B cell (primary cell): ENCODE data around the gene WDR33. TPM values are rescaled to one million over a fixed set of nuclear protein-coding genes. Genes with fewer than 3 reads are reported as not detected.

Experiments
- ATAC-seq: fragments of 200-7000 bp; cut with Tn5 transposase; one replicate; pipeline ENCODE4 v1.10.0; 2021; ENCODE audit warnings: low read depth, mild to moderate bottlenecking, moderate number of reproducible peaks, moderate library complexity
- CTCF ChIA-PET: fragments of 350-600 bp; sonication (Branson Sonifier 250); formaldehyde crosslinking; loops from one replicate; lab custom pipeline; 2021; ENCODE audit warnings: antibody characterized with exemption, inconsistent platforms; lab: Charles Lee
- POLR2A ChIA-PET: fragments of 350-600 bp; sonication (Branson Sonifier 250); formaldehyde crosslinking; loops from one replicate; lab custom pipeline; 2021; ENCODE audit warnings: antibody characterized with exemption; lab: Charles Lee
- DNase-seq: peaks from one replicate; pipeline ENCODE4 v3.0.0; 2013
- H2AFZ ChIP-seq: 2 replicates; pipeline ENCODE4 v1.6.1; 2012; ENCODE audit warnings: mild to moderate bottlenecking, low read depth, low read length; ENCODE audit not compliant: insufficient read depth, poor library complexity, severe bottlenecking
- H3K27ac ChIP-seq, 2 donors: 1 replicate in 1 of 2; 2 replicates in 1 of 2; pipeline ENCODE4 v1.5.1; 2012 to 2013; ENCODE audit warnings: low read length in 2 of 2, mild to moderate bottlenecking in 2 of 2, moderate library complexity in 1 of 2
- H3K27me3 ChIP-seq, 4 experiments: fragments of 200-600 bp in 1 of 4; sonication (generic) in 1 of 4; replicated peaks in 1 of 4; 1 replicate in 2 of 4; 2 replicates in 2 of 4; pipeline versions ENCODE4 v1.6.1 to v1.7.0; 2013 to 2016; ENCODE audit warnings: low read length in 3 of 4, mild to moderate bottlenecking in 2 of 4, mixed read lengths in 1 of 4, moderate library complexity in 1 of 4; ENCODE audit not compliant: insufficient read depth in 4 of 4, control insufficient read depth in 3 of 4; ENCODE audit errors: control extremely low read depth in 1 of 4
- H3K36me3 ChIP-seq, 2 experiments: replicated peaks in 1 of 2; 1 replicate in 1 of 2; 2 replicates in 1 of 2; pipeline versions ENCODE4 v1.6.1 to v1.7.1; 2013; ENCODE audit warnings: low read length in 1 of 2; ENCODE audit not compliant: insufficient read depth in 2 of 2, control insufficient read depth in 1 of 2; ENCODE audit errors: control extremely low read depth in 1 of 2, extremely low read depth in 1 of 2
- H3K4me1 ChIP-seq, 2 donors: fragments of 200-600 bp in 1 of 2; sonication (generic) in 1 of 2; 1 replicate in 1 of 2; 2 replicates in 1 of 2; pipeline versions ENCODE4 v1.5.1 to v1.6.1; 2013 to 2017; ENCODE audit warnings: low read length in 2 of 2; ENCODE audit not compliant: control insufficient read depth in 2 of 2, insufficient read depth in 2 of 2
- H3K4me2 ChIP-seq: replicated peaks from 2 replicates; pipeline ENCODE3; 2012; ENCODE audit warnings: mild to moderate bottlenecking, low read depth, low read length; ENCODE audit not compliant: poor library complexity, severe bottlenecking
- H3K4me3 ChIP-seq, 5 experiments: fragments of 200-600 bp in 1 of 5; sonication (generic) in 1 of 5; 1 replicate in 3 of 5; 2 replicates in 2 of 5; pipeline versions ENCODE4 v1.5.1 to v1.7.0; 2011 to 2016; ENCODE audit warnings: low read length in 4 of 5, mild to moderate bottlenecking in 4 of 5, low read depth in 2 of 5, control low read depth in 1 of 5, moderate library complexity in 1 of 5; ENCODE audit not compliant: insufficient read depth in 1 of 5; ENCODE audit errors: control extremely low read depth in 1 of 5, extremely low read depth in 1 of 5
- H3K79me2 ChIP-seq: fragments of 200-600 bp; sonication (generic); one replicate; pipeline ENCODE4 v1.6.0; 2016; ENCODE audit warnings: low read length; ENCODE audit not compliant: control insufficient read depth, insufficient read depth
- H3K9ac ChIP-seq: fragments of 200-600 bp; sonication (generic); 2 replicates; pipeline ENCODE4 v1.6.1; 2017; ENCODE audit warnings: mild to moderate bottlenecking, low read length, moderate library complexity
- H3K9me3 ChIP-seq, 3 donors: one replicate each; pipeline versions ENCODE4 v1.6.1 to v1.7.1; 2013; ENCODE audit warnings: low read length in 2 of 3; ENCODE audit not compliant: control insufficient read depth in 2 of 3, insufficient read depth in 1 of 3; ENCODE audit errors: control extremely low read depth in 1 of 3
- H4K20me1 ChIP-seq: 2 replicates; pipeline ENCODE4 v1.6.0; 2012; ENCODE audit warnings: mild to moderate bottlenecking, low read length; ENCODE audit not compliant: insufficient read depth, control insufficient read depth, poor library complexity, severe bottlenecking
- H3K27ac Mint-ChIP-seq: one replicate; pipeline ENCODE4 v1.8.0; 2021; ENCODE audit warnings: mixed read lengths
- H3K27me3 Mint-ChIP-seq: one replicate; pipeline ENCODE4 v1.8.0; 2021; ENCODE audit warnings: mixed read lengths
- H3K4me1 Mint-ChIP-seq: one replicate; pipeline ENCODE4 v1.8.0; 2021; ENCODE audit warnings: mixed read lengths
- H3K4me3 Mint-ChIP-seq: one replicate; pipeline ENCODE4 v1.8.0; 2021; ENCODE audit warnings: mixed read lengths
- H3K9me3 Mint-ChIP-seq: one replicate; pipeline ENCODE4 v1.8.0; 2022; ENCODE audit warnings: mixed read lengths; ENCODE audit not compliant: insufficient read depth
- CTCF ChIP-seq: fragments of 200-600 bp; IDR thresholded peaks from one replicate; pipeline ENCODE4 v1.8.0; 2022; ENCODE audit warnings: antibody characterized with exemption, mild to moderate bottlenecking
- EZH2 ChIP-seq: IDR thresholded peaks from 2 replicates; pipeline ENCODE4 v1.6.1; 2012; ENCODE audit warnings: borderline replicate concordance, low read depth, mild to moderate bottlenecking, moderate library complexity, low read length; ENCODE audit not compliant: insufficient read depth, poor library complexity, severe bottlenecking
- WGBS: methylation state at CpG from one replicate; pipeline ENCODE4 v1.1.5; 2013; ENCODE audit warnings: missing lambda C conversion rate; ENCODE audit not compliant: insufficient coverage; 5-methylcytosine and 5-hydroxymethylcytosine counted together
- intact Hi-C: fragments of 100-400 bp; cut with micrococcal nuclease; formaldehyde crosslinking; loops from one replicate; pipeline ENCODE4 v1.10.0; 2022
- polyA plus RNA-seq: library from polyadenylated mRNA; depleted of rRNA; stranded (reverse); fragments of >200 nt; gene quantifications from 2 replicates; pipeline ENCODE4 v1.2.3, GENCODE V29; 2012
- total RNA-seq, 2 donors: library from RNA; stranded (reverse); fragments of 120-200 nt in 1 of 2; gene quantifications; 1 replicate in 1 of 2; 2 replicates in 1 of 2; pipeline versions ENCODE4 v1.2.3 to v1.2.4, GENCODE V29; 2013 to 2022

The WDR33 gene
- total and polyA plus RNA-seq, 2 donors (not counting 1 experiment from before 2014, with no cell fraction given): 17.2 to 101 TPM

- H3K27ac ChIP-seq: no peak overlapping the region
- no peak for TF ChIP-seq CTCF
- DNase-seq: no peak
- no peak overlapping the region for H3K4me3 ChIP-seq
- Mint-ChIP-seq H3K4me3 (no peak overlapping the region), H3K27me3 (peaks cover 22% of the 10 kb centered on the region), H3K27ac (no peak overlapping the region), H3K4me1 (no peaks in the 10 kb centered on the region), H3K9me3 (peaks cover 5% of the 10 kb centered on the region)
- intact Hi-C loops: no loop called here
- H4K20me1 ChIP-seq: no peaks in the 10 kb centered on the region
- H3K79me2 ChIP-seq: no peaks in the 10 kb centered on the region
- POLR2A ChIA-PET: no interaction called here
- peaks cover 0 to 11% (median 4%) of the 10 kb centered on the region in 4 experiments for H3K27me3 ChIP-seq
- no peak overlapping the region for H2AFZ ChIP-seq
- peaks cover 2 to 23% (median 21%) of the 10 kb centered on the region in 3 donors for H3K9me3 ChIP-seq
- no peak overlapping the region for H3K9ac ChIP-seq
- CTCF ChIA-PET: no interaction called here
- H3K36me3 ChIP-seq: no peaks in the 10 kb centered on the region
- H3K4me1 ChIP-seq: no peaks in the 10 kb centered on the region
- ATAC-seq: no peak
- H3K4me2 ChIP-seq: no peak overlapping the region
- 81% methylated on average over 3 of the region's 8 CpGs for WGBS
These were observed 7.9 kb upstream of the WDR33 start for GRCh38 chr2:127818794-127819425.

DNA sequence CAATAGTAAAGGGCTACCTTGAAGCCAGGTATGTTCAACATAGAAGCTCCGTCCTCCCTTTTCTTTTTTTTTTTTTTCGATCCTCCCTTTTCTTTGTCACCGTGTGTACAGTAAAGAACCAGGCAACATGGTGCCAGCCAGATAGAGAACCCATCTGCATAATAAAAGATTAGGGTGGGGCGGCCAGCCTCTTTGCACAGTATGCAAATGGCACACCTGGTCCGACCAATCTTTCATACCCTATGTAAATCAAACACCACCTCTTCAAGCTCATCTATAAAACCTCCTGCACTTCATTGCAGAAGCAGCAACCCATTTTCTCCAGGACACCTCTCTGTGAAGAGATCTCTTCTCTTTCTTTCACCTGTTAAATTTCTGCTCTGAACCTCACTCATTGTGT is 7.3 kb upstream of the WDR33 start:
- Histone ChIP-seq H3K79me2 (no peaks in the 10 kb centered on the region), H3K4me3 (no peak overlapping the region), H3K36me3 (no peaks in the 10 kb centered on the region), H3K27ac (no peak overlapping the region), H3K4me2 (no peak overlapping the region), H3K9ac (no peak overlapping the region), H4K20me1 (no peaks in the 10 kb centered on the region), H3K27me3 (peaks cover 0 to 11% (median 4%) of the 10 kb centered on the region in 4 experiments), H2AFZ (no peak overlapping the region), H3K4me1 (no peaks in the 10 kb centered on the region), H3K9me3 (peaks cover 2 to 23% (median 21%) of the 10 kb centered on the region in 3 donors)
- CTCF ChIA-PET: no interaction called here
- TF ChIP-seq EZH2 (no peak), CTCF (no peak)
- DNase-seq (no peak), ATAC-seq (no peak)
- Mint-ChIP-seq H3K27me3 (peaks cover 22% of the 10 kb centered on the region), H3K4me1 (no peaks in the 10 kb centered on the region), H3K27ac (no peak overlapping the region), H3K9me3 (peaks cover 5% of the 10 kb centered on the region), H3K4me3 (no peak overlapping the region)
- POLR2A ChIA-PET: interaction anchor here (0.6 kb wide), 1 partner anchor 73 kb away, joined by 7 read pairs; no protein-coding TSS in a partner anchor
- WGBS: 57% methylated on average over 1 of the region's 5 CpGs
- intact Hi-C loops: no loop called here
